Activated CD4-positive, alpha-beta memory T cell treated with anti-CD3 and anti-CD28 coated beads for 36 hours (primary cell): ENCODE results near the gene HPSE2. TPM values are rescaled to one million over a fixed set of nuclear protein-coding genes. Genes with fewer than 3 reads are reported as not detected.

Experiments used
- CTCF ChIA-PET: fragments of 350-600 bp; sonication (Branson Sonifier 250); formaldehyde crosslinking; loops from one replicate; lab custom pipeline; 2021; ENCODE audit warnings: antibody characterized with exemption, inconsistent platforms; lab: Charles Lee
- POLR2A ChIA-PET: fragments of 350-600 bp; sonication (Branson Sonifier 250); formaldehyde crosslinking; loops from one replicate; lab custom pipeline; 2021; ENCODE audit warnings: antibody characterized with exemption; lab: Charles Lee
- DNase-seq: peaks from one replicate; pipeline ENCODE4 v3.0.0-alpha.2; 2020
- H3K27ac Mint-ChIP-seq: one replicate; pipeline ENCODE4 v1.8.0; 2021; ENCODE audit warnings: mixed read lengths
- H3K27me3 Mint-ChIP-seq: one replicate; pipeline ENCODE4 v1.8.0; 2021; ENCODE audit warnings: mixed read lengths
- H3K36me3 Mint-ChIP-seq: one replicate; pipeline ENCODE4 v1.8.0; 2021; ENCODE audit warnings: mixed read lengths
- H3K4me1 Mint-ChIP-seq: one replicate; pipeline ENCODE4 v1.8.0; 2021; ENCODE audit warnings: low read depth, mixed read lengths
- H3K4me3 Mint-ChIP-seq: one replicate; pipeline ENCODE4 v1.8.0; 2021; ENCODE audit warnings: mild to moderate bottlenecking, mixed read lengths
- H3K9me3 Mint-ChIP-seq: one replicate; pipeline ENCODE4 v1.8.0; 2021; ENCODE audit warnings: mixed read lengths
- intact Hi-C: fragments of 100-400 bp; cut with micrococcal nuclease; formaldehyde crosslinking; loops from one replicate; pipeline ENCODE4 v1.15.1; 2023
- total RNA-seq, 2 experiments: library from RNA; stranded (reverse); gene quantifications; one replicate each; pipeline ENCODE4 v1.2.3, GENCODE V29; 2021

Gene HPSE2
- total RNA-seq, 2 experiments from 2014 or later: not detected

DNA sequence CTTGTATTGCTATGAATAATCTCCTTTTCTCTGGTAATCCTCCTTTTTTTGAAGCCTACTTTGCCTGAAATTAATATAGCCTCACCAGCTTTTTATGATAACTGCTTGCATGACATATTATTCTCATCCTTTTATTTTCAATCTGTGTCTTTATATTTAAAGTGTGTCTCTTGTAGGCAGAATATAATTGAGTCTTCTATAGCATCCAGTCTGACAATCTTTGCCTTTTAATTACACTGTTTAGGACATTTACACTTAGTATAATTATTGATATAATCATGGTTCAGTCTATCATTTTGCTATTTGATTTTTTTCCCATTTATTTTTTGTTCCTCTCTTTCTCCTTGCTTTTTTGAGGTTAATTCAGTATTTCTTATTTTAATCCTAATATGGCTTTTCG, 548.0 kb downstream of the HPSE2 start:
- no peak overlapping the region for H3K4me3 Mint-ChIP-seq
- CTCF ChIA-PET: no interaction called here
- DNase-seq: no peak
- H3K4me1 Mint-ChIP-seq: no peaks in the 10 kb centered on the region
- no peak overlapping the region for H3K27ac Mint-ChIP-seq
- intact Hi-C loops: no loop called here
- POLR2A ChIA-PET: no interaction called here
- H3K9me3 Mint-ChIP-seq: peaks cover 15% of the 10 kb centered on the region
- no peaks in the 10 kb centered on the region for H3K36me3 Mint-ChIP-seq
- H3K27me3 Mint-ChIP-seq: no peaks in the 10 kb centered on the region

- H3K27ac Mint-ChIP-seq: no peak overlapping the region
- DNase-seq: no peak
- H3K36me3 Mint-ChIP-seq: no peaks in the 10 kb centered on the region
- no peaks in the 10 kb centered on the region for H3K4me1 Mint-ChIP-seq
- no peak overlapping the region for H3K4me3 Mint-ChIP-seq
- intact Hi-C loops: no loop called here
- peaks cover 15% of the 10 kb centered on the region for H3K9me3 Mint-ChIP-seq
- ChIA-PET POLR2A (no interaction called here), CTCF (no interaction called here)
- H3K27me3 Mint-ChIP-seq: peaks cover 4% of the 10 kb centered on the region
These were observed 551.4 kb downstream of the HPSE2 start for GRCh38 chr10:98684019-98684899.

- POLR2A ChIA-PET: no interaction called here
- H3K9me3 Mint-ChIP-seq: no peaks in the 10 kb centered on the region
These were observed 558.8 kb downstream of the HPSE2 start for GRCh38 chr10:98676895-98677294.

DNA sequence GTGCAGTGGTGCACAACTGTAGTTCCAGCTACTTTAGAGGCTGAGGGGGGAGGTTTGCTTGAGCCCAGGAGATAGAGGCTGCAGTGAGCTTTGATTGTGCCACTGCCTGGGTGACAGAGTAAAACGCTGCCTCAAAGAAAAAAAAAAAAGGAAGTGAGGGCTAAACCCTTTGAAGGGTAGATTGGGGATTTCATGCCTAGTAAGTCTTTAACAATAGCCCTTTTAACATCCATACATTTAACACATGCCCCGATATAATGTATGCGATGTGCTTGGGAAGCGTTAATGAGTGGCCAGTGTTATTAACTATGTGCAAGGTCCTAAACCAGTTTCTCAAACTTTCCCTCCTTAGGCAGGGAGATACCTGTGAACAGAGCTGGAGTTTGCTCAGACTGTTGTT, 559.8 kb downstream of the HPSE2 start:
- Mint-ChIP-seq H3K9me3 (no peaks in the 10 kb centered on the region), H3K27me3 (peaks cover 3% of the 10 kb centered on the region), H3K36me3 (no peaks in the 10 kb centered on the region), H3K4me1 (no peaks in the 10 kb centered on the region), H3K27ac (no peak overlapping the region), H3K4me3 (no peak overlapping the region)
- no peak for DNase-seq
- intact Hi-C loops: no loop called here
- POLR2A ChIA-PET: no interaction called here
- CTCF ChIA-PET: no interaction called here

More at GRCh38 chr10:98676895-98677294, 558.8 kb downstream of the HPSE2 start:
- no peak overlapping the region for H3K4me3 Mint-ChIP-seq
- H3K27me3 Mint-ChIP-seq: peaks cover 4% of the 10 kb centered on the region
- CTCF ChIA-PET: no interaction called here
- no peaks in the 10 kb centered on the region for H3K36me3 Mint-ChIP-seq
- intact Hi-C loops: no loop called here
- no peak overlapping the region for H3K27ac Mint-ChIP-seq
- no peak for DNase-seq
- H3K4me1 Mint-ChIP-seq: no peaks in the 10 kb centered on the region

GRCh38 chr10:98673171-98673782, 562.4 kb downstream of the HPSE2 start:
- intact Hi-C loops: no loop called here
- POLR2A ChIA-PET: interaction anchor here (0.5 kb wide), 1 partner anchor 459 kb away, joined by 3 read pairs; no protein-coding TSS in a partner anchor
- no peaks in the 10 kb centered on the region for H3K4me1 Mint-ChIP-seq
- peaks cover 3% of the 10 kb centered on the region for H3K27me3 Mint-ChIP-seq
- DNase-seq: no peak
- H3K27ac Mint-ChIP-seq: no peak overlapping the region
- H3K36me3 Mint-ChIP-seq: no peaks in the 10 kb centered on the region
- H3K9me3 Mint-ChIP-seq: no peaks in the 10 kb centered on the region
- no peak overlapping the region for H3K4me3 Mint-ChIP-seq
- CTCF ChIA-PET: no interaction called here

DNA sequence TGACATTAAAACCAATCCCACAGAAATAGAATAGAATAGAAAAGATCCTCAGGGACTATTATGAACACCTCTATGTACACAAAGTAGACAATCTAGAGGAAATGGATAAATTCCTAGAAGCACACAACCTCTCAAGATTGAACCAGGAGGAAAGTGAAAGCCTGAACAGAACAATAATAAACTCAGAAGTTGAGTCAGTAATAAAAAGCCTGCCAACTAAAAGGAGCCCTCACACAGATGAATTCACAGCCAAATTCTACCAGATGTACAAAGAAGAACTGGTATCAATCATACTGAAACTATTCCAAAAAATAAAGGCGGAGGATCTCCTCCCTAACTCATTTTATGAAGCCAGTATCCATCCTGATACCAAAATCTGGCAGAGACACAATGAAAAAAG, 568.6 kb downstream of the HPSE2 start:
- no peaks in the 10 kb centered on the region for H3K36me3 Mint-ChIP-seq
- no peak for DNase-seq
- H3K9me3 Mint-ChIP-seq: peaks cover 5% of the 10 kb centered on the region
- no peak overlapping the region for H3K27ac Mint-ChIP-seq
- no peak overlapping the region for H3K4me3 Mint-ChIP-seq
- CTCF ChIA-PET: interaction anchor here (3.6 kb wide), 1 partner anchor 199 kb away, joined by 27 read pairs; no protein-coding TSS in a partner anchor
- intact Hi-C loops: no loop called here
- POLR2A ChIA-PET: no interaction called here
- peaks cover 12% of the 10 kb centered on the region for H3K27me3 Mint-ChIP-seq
- H3K4me1 Mint-ChIP-seq: no peaks in the 10 kb centered on the region

DNA sequence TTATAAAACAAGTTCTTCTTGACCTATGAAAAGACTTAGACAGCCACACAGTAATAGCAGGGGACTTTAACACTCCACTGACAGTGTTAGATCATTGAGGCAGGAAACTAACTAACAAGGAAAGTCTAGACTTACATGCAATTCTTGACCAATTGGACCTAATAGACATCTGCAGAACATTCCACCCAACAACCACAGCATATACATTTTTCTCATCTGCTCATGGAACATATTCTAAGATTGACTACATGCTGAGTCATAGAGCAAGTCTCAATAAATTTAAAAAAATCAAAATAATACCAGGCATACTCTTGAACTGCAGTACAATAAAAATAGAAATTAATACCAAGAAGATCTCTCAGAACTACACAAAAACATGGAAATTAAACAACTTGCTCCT, 569.4 kb downstream of the HPSE2 start:
- peaks cover 13% of the 10 kb centered on the region for H3K27me3 Mint-ChIP-seq
- no peak overlapping the region for H3K4me3 Mint-ChIP-seq
- no peaks in the 10 kb centered on the region for H3K36me3 Mint-ChIP-seq
- no peak overlapping the region for H3K27ac Mint-ChIP-seq
- peaks cover 5% of the 10 kb centered on the region for H3K9me3 Mint-ChIP-seq
- H3K4me1 Mint-ChIP-seq: no peaks in the 10 kb centered on the region
- CTCF ChIA-PET: interaction anchor here (3.6 kb wide), 1 partner anchor 199 kb away, joined by 27 read pairs; no protein-coding TSS in a partner anchor
- no peak for DNase-seq
- intact Hi-C loops: no loop called here
- POLR2A ChIA-PET: no interaction called here

DNA sequence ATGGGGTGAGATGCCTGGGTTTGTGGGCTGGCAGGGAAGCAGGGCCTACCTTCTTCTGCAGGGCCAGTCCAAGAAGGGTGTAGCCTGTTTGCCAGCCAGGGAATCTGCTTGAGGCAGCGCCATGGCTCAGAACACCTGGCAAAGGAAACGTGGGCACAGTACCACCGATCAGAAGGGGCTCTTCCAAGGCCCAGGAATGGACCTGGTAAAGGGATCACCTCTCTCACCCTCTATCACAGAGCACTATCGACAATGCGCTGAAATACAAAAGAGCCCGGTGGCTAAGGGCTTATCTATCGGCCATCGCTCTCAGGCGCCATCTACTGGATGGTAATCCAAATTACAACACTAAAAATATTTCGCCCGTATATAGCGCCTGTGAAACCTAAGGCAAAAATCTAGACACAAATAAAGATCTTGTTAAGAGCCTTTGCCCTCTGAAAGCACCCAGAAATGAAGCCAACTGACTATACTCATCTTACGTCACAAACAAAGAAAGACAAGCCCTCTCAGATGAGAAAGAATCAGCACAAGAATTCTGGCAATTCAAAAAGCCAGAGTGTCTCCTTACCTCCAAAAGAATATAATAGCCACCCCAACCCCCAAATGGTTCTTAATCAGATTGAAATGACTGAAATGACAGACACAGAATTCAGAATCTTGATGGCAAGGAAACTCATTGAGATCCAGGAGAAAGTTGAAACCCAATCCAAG, 571.2 kb downstream of the HPSE2 start:
- no peak overlapping the region for H3K4me3 Mint-ChIP-seq
- no peaks in the 10 kb centered on the region for H3K4me1 Mint-ChIP-seq
- no peaks in the 10 kb centered on the region for H3K36me3 Mint-ChIP-seq
- peak; percentile 35 for DNase-seq
- H3K27ac Mint-ChIP-seq: no peak overlapping the region
- CTCF ChIA-PET: interaction anchor here (0.9 to 3.6 kb wide), 4 partner anchors 171 to 218 kb away, joined by 3 to 27 read pairs (median 10); partner anchors contain the start of gene HPS1
- intact Hi-C loops: loop anchor here (1.0 kb wide), 1 partner anchor 197 kb away; no protein-coding TSS in a partner anchor
- peaks cover 13% of the 10 kb centered on the region for H3K27me3 Mint-ChIP-seq
- POLR2A ChIA-PET: no interaction called here
- peaks cover 5% of the 10 kb centered on the region for H3K9me3 Mint-ChIP-seq

DNA sequence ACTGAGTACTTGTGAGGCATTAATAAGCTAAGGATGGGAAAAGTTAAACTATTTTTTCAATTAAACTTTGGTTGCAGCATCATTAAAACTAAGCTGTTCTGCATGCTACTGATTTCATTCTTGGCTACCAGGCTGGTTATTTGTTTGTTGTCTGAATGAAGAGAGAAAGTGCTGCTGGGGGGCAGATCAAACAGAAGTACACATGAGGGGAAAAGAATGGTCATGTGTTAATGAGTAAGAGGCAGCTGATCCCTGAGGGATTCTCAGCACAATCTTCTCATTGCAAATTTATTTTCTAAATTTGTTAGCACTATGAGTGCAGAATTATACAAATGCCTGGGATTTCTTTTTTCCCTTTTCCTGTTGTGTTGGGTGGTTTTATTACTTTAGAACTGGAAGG, 575.7 kb downstream of the HPSE2 start:
- intact Hi-C loops: no loop called here
- H3K36me3 Mint-ChIP-seq: no peaks in the 10 kb centered on the region
- H3K27me3 Mint-ChIP-seq: peaks cover 11% of the 10 kb centered on the region
- H3K27ac Mint-ChIP-seq: no peak overlapping the region
- no peak overlapping the region for H3K4me3 Mint-ChIP-seq
- POLR2A ChIA-PET: no interaction called here
- CTCF ChIA-PET: interaction anchor here (1.0 kb wide), 1 partner anchor 192 kb away, joined by 3 read pairs; no protein-coding TSS in a partner anchor
- no peak for DNase-seq
- H3K4me1 Mint-ChIP-seq: no peaks in the 10 kb centered on the region
- no peaks in the 10 kb centered on the region for H3K9me3 Mint-ChIP-seq

GRCh38 chr10:98655492-98655891, 580.2 kb downstream of the HPSE2 start:
- CTCF ChIA-PET: no interaction called here
- no peaks in the 10 kb centered on the region for H3K36me3 Mint-ChIP-seq
- peaks cover 12% of the 10 kb centered on the region for H3K27me3 Mint-ChIP-seq
- H3K9me3 Mint-ChIP-seq: no peaks in the 10 kb centered on the region
- intact Hi-C loops: no loop called here
- H3K4me3 Mint-ChIP-seq: no peak overlapping the region
- DNase-seq: no peak
- no peak overlapping the region for H3K27ac Mint-ChIP-seq
- POLR2A ChIA-PET: no interaction called here
- no peaks in the 10 kb centered on the region for H3K4me1 Mint-ChIP-seq

- intact Hi-C loops: no loop called here
- Mint-ChIP-seq H3K4me3 (no peak overlapping the region), H3K36me3 (no peaks in the 10 kb centered on the region), H3K9me3 (no peaks in the 10 kb centered on the region), H3K27me3 (peaks cover 19% of the 10 kb centered on the region), H3K27ac (no peak overlapping the region), H3K4me1 (no peaks in the 10 kb centered on the region)
- no peak for DNase-seq
- CTCF ChIA-PET: interaction anchor here (0.8 kb wide), 1 partner anchor 13 kb away, joined by 3 read pairs; no protein-coding TSS in a partner anchor
- POLR2A ChIA-PET: no interaction called here
These were observed 586.5 kb downstream of the HPSE2 start for GRCh38 chr10:98649170-98649569.
